Amygdala (tissue), 56 donors: ENCODE data around the gene PCDHB15.
"Not testable (repeated sequence)": the region's sequence is repeated elsewhere in the genome, so short reads cannot be mapped to it uniquely, and the experiment has no call there.

Experiments
- DNase-seq, 56 donors: peaks; one replicate each; lab custom pipeline; 2025; lab: John Stamatoyannopoulos, UW

PCDHB15 gene

DNA sequence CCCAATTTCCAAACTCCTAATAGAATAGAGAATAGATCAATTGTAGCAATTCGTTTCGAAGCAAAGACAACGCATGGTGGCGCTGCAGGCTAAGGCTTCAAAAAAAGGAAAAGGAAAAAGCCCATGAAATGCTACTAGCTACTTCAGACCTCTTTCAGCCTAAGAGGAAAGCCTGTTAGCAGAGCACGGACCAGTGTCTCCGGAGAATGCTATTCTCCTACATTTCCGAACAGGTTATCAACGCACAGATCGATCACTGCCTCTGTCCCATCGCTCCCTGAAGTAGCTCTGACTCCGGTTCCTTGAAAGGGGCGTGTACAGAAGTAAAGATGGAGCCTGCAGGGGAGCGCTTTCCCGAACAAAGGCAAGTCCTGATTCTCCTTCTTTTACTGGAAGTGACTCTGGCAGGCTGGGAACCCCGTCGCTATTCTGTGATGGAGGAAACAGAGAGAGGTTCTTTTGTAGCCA is at the start of gene PCDHB15:
Gene PCDHB15, plus strand, starts transcription at position 146 of the 468 bp plus-strand sequence. Its CDS starts 184 bp downstream, at position 330.
- peak in 13 of 56 donors; percentile 1 to 52 (median 18) for DNase-seq

- DNase-seq: no peak
These were observed 48.8 kb upstream of the PCDHB15 start for GRCh38 chr5:141196363-141196762.

- DNase-seq: no peak
These were observed 45.6 kb upstream of the PCDHB15 start, which contains the start of gene PCDHB11 for GRCh38 chr5:141199359-141200235. PCDHB11 (plus strand) TSS chr5:141199627; CDS start chr5:141199775, 148 bp downstream.

GRCh38 chr5:141201126-141201525 is 44.1 kb upstream of the PCDHB15 start:
- not testable (repeated sequence) for DNase-seq

DNA sequence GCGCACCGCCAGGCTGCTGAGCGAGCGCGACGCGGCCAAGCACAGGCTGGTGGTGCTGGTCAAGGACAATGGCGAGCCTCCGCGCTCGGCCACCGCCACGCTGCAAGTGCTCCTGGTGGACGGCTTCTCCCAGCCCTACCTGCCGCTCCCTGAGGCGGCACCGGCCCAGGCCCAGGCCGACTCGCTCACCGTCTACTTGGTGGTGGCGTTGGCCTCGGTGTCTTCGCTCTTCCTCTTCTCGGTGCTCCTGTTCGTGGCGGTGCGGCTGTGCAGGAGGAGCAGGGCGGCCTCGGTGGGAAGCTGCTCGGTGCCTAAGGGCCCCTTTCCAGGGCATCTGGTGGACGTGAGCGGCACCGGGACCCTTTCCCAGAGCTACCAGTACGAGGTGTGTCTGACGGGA is 43.5 kb upstream of the PCDHB15 start:
- DNase-seq: not testable (repeated sequence)

DNA sequence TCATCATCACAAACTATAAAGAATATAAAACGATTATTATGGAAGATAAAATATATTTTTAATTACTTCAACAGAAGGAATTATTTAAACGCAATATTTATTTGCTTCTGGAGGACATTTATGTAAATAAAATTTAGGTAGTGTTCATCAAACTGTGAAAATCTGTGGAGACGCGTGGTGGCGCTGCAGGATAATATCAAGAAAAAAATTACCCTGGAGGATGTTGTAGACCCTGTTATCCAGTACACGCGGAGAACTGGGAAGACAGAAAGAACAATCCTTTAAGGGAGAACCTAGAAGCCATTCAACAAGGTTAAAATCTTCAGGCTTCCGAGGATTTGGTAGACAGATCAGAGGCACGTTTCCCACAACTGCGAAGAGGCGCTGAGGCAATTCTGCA is 36.7 kb upstream of the PCDHB15 start, which contains the start of gene PCDHB12:
Gene PCDHB12, plus strand, starts transcription at position 242 of the 400 bp plus-strand sequence. CDS start 189 bp downstream, outside the sequence.
- DNase-seq: peak in 2 of 56 donors; percentile 16 to 23

DNA sequence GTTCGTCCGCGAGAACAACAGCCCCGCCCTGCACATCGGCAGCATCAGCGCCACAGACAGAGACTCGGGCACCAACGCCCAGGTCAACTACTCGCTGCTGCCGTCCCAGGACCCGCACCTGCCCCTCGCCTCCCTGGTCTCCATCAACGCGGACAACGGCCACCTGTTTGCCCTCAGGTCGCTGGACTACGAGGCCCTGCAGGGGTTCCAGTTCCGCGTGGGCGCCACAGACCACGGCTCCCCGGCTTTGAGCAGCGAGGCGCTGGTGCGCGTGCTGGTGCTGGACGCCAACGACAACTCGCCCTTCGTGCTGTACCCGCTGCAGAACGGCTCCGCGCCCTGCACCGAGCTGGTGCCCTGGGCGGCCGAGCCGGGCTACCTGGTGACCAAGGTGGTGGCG is 34.9 kb upstream of the PCDHB15 start:
- not testable (repeated sequence) for DNase-seq

DNA sequence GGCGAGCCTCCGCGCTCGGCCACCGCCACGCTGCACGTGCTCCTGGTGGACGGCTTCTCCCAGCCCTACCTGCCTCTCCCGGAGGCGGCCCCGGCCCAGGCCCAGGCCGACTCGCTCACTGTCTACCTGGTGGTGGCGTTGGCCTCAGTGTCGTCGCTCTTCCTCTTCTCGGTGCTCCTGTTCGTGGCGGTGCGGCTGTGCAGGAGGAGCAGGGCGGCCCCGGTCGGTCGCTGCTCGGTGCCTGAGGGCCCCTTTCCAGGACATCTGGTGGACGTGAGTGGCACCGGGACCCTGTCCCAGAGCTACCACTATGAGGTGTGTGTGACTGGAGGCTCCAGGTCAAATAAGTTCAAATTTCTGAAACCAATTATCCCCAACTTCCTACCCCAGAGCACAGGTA is 34.3 kb upstream of the PCDHB15 start:
- DNase-seq: not testable (repeated sequence)

DNA sequence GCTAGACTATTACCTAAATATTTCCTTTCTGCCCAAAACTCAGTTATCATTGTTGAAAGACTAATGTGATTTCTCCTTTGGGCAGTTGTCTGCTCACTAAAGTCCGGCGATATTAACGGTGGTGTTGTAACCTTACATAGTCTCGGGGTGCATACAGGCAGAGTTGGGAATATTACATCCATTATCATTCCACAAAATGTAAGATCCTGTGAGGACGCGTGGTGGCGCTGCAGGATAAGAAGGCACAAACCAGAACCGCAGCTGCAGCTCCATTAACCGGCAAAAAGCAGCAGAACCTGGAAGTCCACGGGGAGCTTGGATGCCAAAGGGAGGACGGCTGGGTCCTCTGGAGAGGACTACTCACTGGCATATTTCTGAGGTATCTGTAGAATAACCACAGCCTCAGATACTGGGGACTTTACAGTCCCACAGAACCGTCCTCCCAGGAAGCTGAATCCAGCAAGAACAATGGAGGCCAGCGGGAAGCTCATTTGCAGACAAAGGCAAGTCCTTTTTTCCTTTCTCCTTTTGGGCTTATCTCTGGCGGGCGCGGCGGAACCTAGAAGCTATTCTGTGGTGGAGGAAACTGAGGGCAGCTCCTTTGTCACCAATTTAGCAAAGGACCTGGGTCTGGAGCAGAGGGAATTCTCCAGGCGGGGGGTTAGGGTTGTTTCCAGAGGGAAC is 31.4 kb upstream of the PCDHB15 start, which contains the start of gene PCDHB13:
Gene PCDHB13, plus strand, starts transcription at position 264 of the 684 bp plus-strand sequence. Its CDS starts 205 bp downstream, at position 469.
- DNase-seq: peak in 10 of 56 donors; percentile 4 to 40 (median 10)

GRCh38 chr5:141214583-141214982 is 30.6 kb upstream of the PCDHB15 start:
- DNase-seq: not testable (repeated sequence)

GRCh38 chr5:141215504-141215903 is 29.7 kb upstream of the PCDHB15 start:
- DNase-seq: not testable (repeated sequence)

- not testable (repeated sequence) for DNase-seq
These were observed 29.2 kb upstream of the PCDHB15 start for GRCh38 chr5:141216035-141216434.

DNA sequence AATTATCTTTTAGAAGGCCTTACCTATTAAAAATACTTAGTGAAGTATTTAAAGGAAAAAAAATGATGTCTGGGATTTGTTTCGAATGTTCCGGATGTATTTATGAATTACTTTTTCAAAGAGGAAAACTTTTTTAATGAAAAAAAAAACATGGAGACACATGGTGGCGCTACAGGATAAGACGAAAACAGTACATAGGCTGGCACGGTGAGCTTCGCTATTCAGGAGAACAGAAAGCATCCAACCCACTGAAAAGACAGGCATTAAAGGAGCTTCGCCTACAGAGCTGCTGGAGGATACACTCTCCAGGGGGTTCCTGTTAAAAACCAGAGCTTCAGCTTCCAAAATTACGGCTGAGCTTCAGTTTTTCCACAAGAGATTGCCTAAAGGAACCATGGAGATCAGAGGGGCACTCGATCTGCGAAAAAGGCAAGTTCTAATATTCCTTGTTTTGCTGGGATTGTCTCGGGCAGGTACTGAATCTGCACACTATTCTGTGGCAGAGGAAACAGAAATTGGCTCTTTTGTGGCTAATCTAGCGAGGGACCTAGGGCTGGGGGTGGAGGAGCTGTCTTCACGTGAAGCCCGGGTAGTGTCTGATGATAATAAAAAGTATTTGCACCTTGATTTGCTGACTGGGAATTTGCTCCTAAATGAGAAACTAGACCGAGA is 21.9 kb upstream of the PCDHB15 start, which contains the start of gene PCDHB14:
Gene PCDHB14, plus strand, starts transcription at position 232 of the 672 bp plus-strand sequence. Its CDS starts 163 bp downstream, at position 395.
- no peak for DNase-seq

DNA sequence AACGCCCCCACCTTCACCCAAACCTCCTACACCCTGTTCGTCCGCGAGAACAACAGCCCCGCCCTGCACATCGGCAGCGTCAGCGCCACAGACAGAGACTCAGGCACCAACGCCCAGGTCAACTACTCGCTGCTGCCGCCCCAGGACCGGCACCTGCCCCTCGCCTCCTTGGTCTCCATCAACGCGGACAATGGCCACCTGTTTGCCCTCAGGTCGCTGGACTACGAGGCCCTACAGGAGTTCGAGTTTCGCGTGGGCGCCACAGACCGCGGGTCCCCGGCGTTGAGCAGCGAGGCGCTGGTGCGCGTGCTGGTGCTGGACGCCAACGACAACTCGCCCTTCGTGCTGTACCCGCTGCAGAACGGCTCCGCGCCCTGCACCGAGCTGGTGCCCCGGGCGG is 20.4 kb upstream of the PCDHB15 start:
- not testable (repeated sequence) for DNase-seq

- not testable (repeated sequence) for DNase-seq
These were observed 19.8 kb upstream of the PCDHB15 start for GRCh38 chr5:141225421-141225820.

GRCh38 chr5:141234109-141234667 is 11.0 kb upstream of the PCDHB15 start:
- no peak for DNase-seq

- not testable (repeated sequence) for DNase-seq
These were observed 9.3 kb upstream of the PCDHB15 start for GRCh38 chr5:141235922-141236321.

GRCh38 chr5:141236516-141237313 is 8.5 kb upstream of the PCDHB15 start:
- no peak for DNase-seq

DNA sequence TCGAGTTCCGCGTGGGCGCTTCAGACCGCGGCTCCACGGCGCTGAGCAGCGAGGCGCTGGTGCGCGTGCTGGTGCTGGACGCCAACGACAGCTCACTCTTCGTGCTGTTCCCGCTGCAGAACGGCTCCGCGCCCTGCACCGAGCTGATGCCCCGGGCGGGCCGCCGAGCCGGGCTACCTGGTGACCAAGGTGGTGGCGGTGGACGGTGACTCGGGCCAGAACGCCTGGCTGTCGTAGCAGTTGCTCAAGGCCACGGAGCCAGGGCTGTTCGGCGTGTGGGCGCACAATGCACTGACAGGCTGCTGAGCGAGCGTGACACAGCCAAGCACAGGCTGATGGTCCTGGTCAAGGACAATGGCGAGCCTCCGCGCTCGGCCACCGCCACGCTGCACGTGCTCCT is 3.7 kb upstream of the PCDHB15 start:
- DNase-seq: no peak
